ENCODE measurements around the gene PIBF1.
A peak's percentile ranks its signal among the peaks of the same experiment; 100 is the strongest.

Gene PIBF1

GRCh38 chr13:72820156-72820897 lies 38.4 kb downstream of the PIBF1 start:
- TF ChIP-seq CTCF (conservative IDR thresholded peaks at IDR 0.05; ENCODE audit: low read depth), result no peak
- ChIA-PET POLR2A (ENCODE audit: low non-redundant PET) (no interaction called here), CTCF (interaction anchor here (0.6 kb wide), 1 partner anchor 40 kb away, joined by 3 read pairs; no protein-coding TSS in a partner anchor)
- DNase-seq (ENCODE audit: low spot score), result no peak
- H3K27ac ChIP-seq, result no peak overlapping the region

GRCh38 chr13:72820898-72821279 lies 39.0 kb downstream of the PIBF1 start:
- TF ChIP-seq CTCF (conservative IDR thresholded peaks at IDR 0.05; ENCODE audit: low read depth), result no peak
- ChIA-PET CTCF (no interaction called here), POLR2A (ENCODE audit: low non-redundant PET) (no interaction called here)
- DNase-seq (ENCODE audit: low spot score), result no peak
- no peak overlapping the region for H3K27ac ChIP-seq

- ChIA-PET CTCF (no interaction called here), POLR2A (ENCODE audit: low non-redundant PET) (no interaction called here)
- no peak for DNase-seq (ENCODE audit: low spot score)
- H3K27ac ChIP-seq, result no peak overlapping the region
- TF ChIP-seq CTCF (conservative IDR thresholded peaks at IDR 0.05; ENCODE audit: low read depth), result no peak
Observed at GRCh38 chr13:72823081-72823480, 41.1 kb downstream of the PIBF1 start.

GRCh38 chr13:72823724-72824123 lies 41.8 kb downstream of the PIBF1 start:
- ChIA-PET CTCF (interaction anchor here (0.6 kb wide), 1 partner anchor 29 kb away, joined by 8 read pairs; no protein-coding TSS in a partner anchor), POLR2A (ENCODE audit: low non-redundant PET) (no interaction called here)
- no peak for TF ChIP-seq CTCF (conservative IDR thresholded peaks at IDR 0.05; ENCODE audit: low read depth)
- H3K27ac ChIP-seq, result no peak overlapping the region
- DNase-seq (ENCODE audit: low spot score), result no peak

- ChIA-PET CTCF (no interaction called here), POLR2A (ENCODE audit: low non-redundant PET) (no interaction called here)
- no peak overlapping the region for H3K27ac ChIP-seq
- DNase-seq (ENCODE audit: low spot score), result no peak
- no peak for TF ChIP-seq CTCF (conservative IDR thresholded peaks at IDR 0.05; ENCODE audit: low read depth)
Observed at GRCh38 chr13:72834601-72835000, 52.7 kb downstream of the PIBF1 start.

GRCh38 chr13:72839831-72840426 lies 58.0 kb downstream of the PIBF1 start:
- CTCF ChIA-PET, result interaction anchor here (0.6 to 0.7 kb wide), 4 partner anchors 167 to 792 kb away, joined by 3 to 4 read pairs (median 4); no protein-coding TSS in a partner anchor
- TF ChIP-seq CTCF (conservative IDR thresholded peaks at IDR 0.05; ENCODE audit: low read depth), result peak; percentile 82
- H3K27ac ChIP-seq, result no peak overlapping the region
- peak; percentile 79 for DNase-seq (ENCODE audit: low spot score)
- POLR2A ChIA-PET (ENCODE audit: low non-redundant PET), result no interaction called here
